Smooth muscle cell (in vitro differentiated cells): Measurements from ENCODE around the gene ADAMTS19. TPM values are rescaled to one million over a fixed set of nuclear protein-coding genes. Genes with fewer than 3 reads are reported as not detected.

Experiments used
- DNase-seq: peaks from one replicate; lab custom pipeline; 2025; ENCODE audit not compliant: unreplicated experiment; lab: John Stamatoyannopoulos, UW
- H2AFZ ChIP-seq: fragments of 200-600 bp; sonication (generic); 2 replicates; pipeline ENCODE4 v1.6.0; 2016; ENCODE audit warnings: antibody characterized with exemption, low read depth, mild to moderate bottlenecking
- H3F3A ChIP-seq: fragments of 200-600 bp; sonication (generic); 2 replicates; pipeline ENCODE4 v1.6.0; 2017; ENCODE audit warnings: antibody characterized with exemption, low read depth
- H3K27ac ChIP-seq: fragments of 200-600 bp; sonication (generic); 2 replicates; pipeline ENCODE4 v1.5.1; 2016; ENCODE audit warnings: low read depth, mild to moderate bottlenecking
- H3K27me3 ChIP-seq: fragments of 200-600 bp; sonication (generic); 2 replicates; pipeline ENCODE4 v1.6.1; 2016; ENCODE audit warnings: low read depth, mild to moderate bottlenecking
- H3K36me3 ChIP-seq: fragments of 200-600 bp; sonication (generic); 2 replicates; pipeline ENCODE4 v1.5.1; 2016; ENCODE audit warnings: low read depth
- H3K4me1 ChIP-seq: fragments of 200-600 bp; sonication (generic); 2 replicates; pipeline ENCODE4 v1.5.1; 2016; ENCODE audit warnings: low read depth
- H3K4me2 ChIP-seq: fragments of 200-600 bp; sonication (generic); 2 replicates; pipeline ENCODE4 v1.6.0; 2016; ENCODE audit warnings: mild to moderate bottlenecking
- H3K4me3 ChIP-seq: fragments of 200-600 bp; sonication (generic); 2 replicates; pipeline ENCODE4 v1.5.1; 2016; ENCODE audit warnings: mild to moderate bottlenecking
- H3K79me2 ChIP-seq: fragments of 200-600 bp; sonication (generic); 2 replicates; pipeline ENCODE4 v1.6.0; 2016; ENCODE audit warnings: low read depth, mild to moderate bottlenecking
- H3K9ac ChIP-seq: fragments of 200-600 bp; sonication (generic); 2 replicates; pipeline ENCODE4 v1.6.0; 2016; ENCODE audit warnings: low read depth
- H3K9me3 ChIP-seq: fragments of 200-600 bp; sonication (generic); replicated peaks from 2 replicates; pipeline ENCODE4 v1.5.1; 2016; ENCODE audit warnings: low read depth
- H4K20me1 ChIP-seq: fragments of 200-600 bp; sonication (generic); 2 replicates; pipeline ENCODE4 v1.6.0; 2016; ENCODE audit warnings: low read depth
- CTCF ChIP-seq: fragments of 200-600 bp; sonication (generic); IDR thresholded peaks from 2 replicates; pipeline ENCODE4 v1.5.1; 2017; ENCODE audit warnings: borderline replicate concordance, mild to moderate bottlenecking, antibody characterized with exemption; ENCODE audit not compliant: insufficient read depth, poor library complexity, severe bottlenecking
- WGBS: methylation state at CpG from one replicate; pipeline ENCODE4 v1.1.7; 2016; ENCODE audit warnings: low lambda C conversion rate; 5-methylcytosine and 5-hydroxymethylcytosine counted together
- polyA plus RNA-seq: library from polyadenylated mRNA; unstranded; fragments of >200 nt; fragmentation: Nextera tagmentation; extraction: Ambion mirVana; gene quantifications from 2 replicates; pipeline ENCODE4 v1.2.1, GENCODE V29; 2016
- total RNA-seq: library from RNA; depleted of rRNA; stranded (reverse); fragments of >200 nt; gene quantifications from 2 replicates; pipeline ENCODE4 v1.2.3, GENCODE V29; 2014

The ADAMTS19 gene
- total and polyA plus RNA-seq, 2 experiments from 2014 or later: 4.5 to 4.9 TPM

- no peaks in the 10 kb centered on the region for H3F3A ChIP-seq
- H3K4me3 ChIP-seq: no peak overlapping the region
- no peaks in the 10 kb centered on the region for H3K27me3 ChIP-seq
- H3K27ac ChIP-seq: no peak overlapping the region
- no peak overlapping the region for H2AFZ ChIP-seq
- no peak overlapping the region for H3K9ac ChIP-seq
- no peak overlapping the region for H3K4me2 ChIP-seq
- H3K79me2 ChIP-seq: no peaks in the 10 kb centered on the region
- H3K4me1 ChIP-seq: no peaks in the 10 kb centered on the region
- no peaks in the 10 kb centered on the region for H4K20me1 ChIP-seq
- no peak for DNase-seq
- 100% methylated on average over 1 of the region's 1 CpG for WGBS
- no peaks in the 10 kb centered on the region for H3K9me3 ChIP-seq
- no peaks in the 10 kb centered on the region for H3K36me3 ChIP-seq
- TF ChIP-seq CTCF: no peak
Observed at GRCh38 chr5:129718471-129719090, 258.5 kb downstream of the ADAMTS19 start.

- Histone ChIP-seq H3F3A (no peaks in the 10 kb centered on the region), H3K9me3 (no peaks in the 10 kb centered on the region), H3K27me3 (no peaks in the 10 kb centered on the region), H3K4me2 (no peak overlapping the region), H2AFZ (no peak overlapping the region), H3K79me2 (no peaks in the 10 kb centered on the region), H3K27ac (no peak overlapping the region), H3K4me1 (peaks cover 9% of the 10 kb centered on the region), H3K9ac (no peak overlapping the region), H3K36me3 (no peaks in the 10 kb centered on the region), H4K20me1 (no peaks in the 10 kb centered on the region), H3K4me3 (no peak overlapping the region)
- TF ChIP-seq CTCF: no peak
- DNase-seq: no peak
- WGBS: 23% methylated on average over 2 of the region's 2 CpGs
Observed at GRCh38 chr5:129724222-129724621, 264.1 kb downstream of the ADAMTS19 start.

GRCh38 chr5:129724647-129725046, 264.5 kb downstream of the ADAMTS19 start:
- H3K4me3 ChIP-seq: no peak overlapping the region
- H3K36me3 ChIP-seq: no peaks in the 10 kb centered on the region
- no peak overlapping the region for H3K9ac ChIP-seq
- WGBS: 85% methylated on average over 4 of the region's 4 CpGs
- H2AFZ ChIP-seq: no peak overlapping the region
- no peaks in the 10 kb centered on the region for H3F3A ChIP-seq
- no peak overlapping the region for H3K4me2 ChIP-seq
- DNase-seq: no peak
- no peaks in the 10 kb centered on the region for H4K20me1 ChIP-seq
- no peaks in the 10 kb centered on the region for H3K27me3 ChIP-seq
- TF ChIP-seq CTCF: no peak
- peaks cover 9% of the 10 kb centered on the region for H3K4me1 ChIP-seq
- no peaks in the 10 kb centered on the region for H3K9me3 ChIP-seq
- H3K27ac ChIP-seq: no peak overlapping the region
- H3K79me2 ChIP-seq: no peaks in the 10 kb centered on the region

GRCh38 chr5:129739773-129740172, 279.7 kb downstream of the ADAMTS19 start:
- 94% methylated on average over 2 of the region's 2 CpGs for WGBS
- Histone ChIP-seq H4K20me1 (no peaks in the 10 kb centered on the region), H3K9me3 (no peaks in the 10 kb centered on the region), H3K79me2 (no peaks in the 10 kb centered on the region), H3K27ac (no peak overlapping the region), H3K36me3 (no peaks in the 10 kb centered on the region), H3K27me3 (no peaks in the 10 kb centered on the region), H2AFZ (no peak overlapping the region), H3K4me3 (no peak overlapping the region), H3F3A (peaks cover 2% of the 10 kb centered on the region), H3K9ac (no peak overlapping the region), H3K4me2 (no peak overlapping the region), H3K4me1 (peaks cover 6% of the 10 kb centered on the region)
- no peak for TF ChIP-seq CTCF
- DNase-seq: no peak
